PFSK-1 (cell line): ENCODE data around the gene ST8SIA4.

Experiments
- FOXP2 ChIP-seq: optimal IDR thresholded peaks from 2 replicates; pipeline ENCODE3; 2011; ENCODE audit warnings: borderline replicate concordance, control low read depth, inconsistent platforms; ENCODE audit not compliant: insufficient read depth; ENCODE audit errors: extremely low read length, extremely low read depth
- POLR2AphosphoS5 ChIP-seq: IDR thresholded peaks from 2 replicates; pipeline ENCODE4 v1.6.1; 2012; ENCODE audit warnings: low read depth, mild to moderate bottlenecking, control low read depth, low read length, moderate library complexity
- REST ChIP-seq, 2 experiments: IDR thresholded peaks; 2 replicates each; pipeline versions ENCODE4 v1.6.1 to v1.8.0; 2011 to 2012; ENCODE audit warnings: low read depth in 2 of 2, low read length in 2 of 2, control low read depth in 1 of 2, inconsistent platforms in 1 of 2, mild to moderate bottlenecking in 1 of 2, moderate library complexity in 1 of 2; ENCODE audit not compliant: insufficient read depth in 1 of 2
- SIN3A ChIP-seq: IDR thresholded peaks from 2 replicates; pipeline ENCODE4 v1.6.1; 2012; ENCODE audit warnings: mild to moderate bottlenecking, low read length, moderate library complexity, borderline replicate concordance; ENCODE audit not compliant: insufficient read depth
- TAF1 ChIP-seq: IDR thresholded peaks from 2 replicates; pipeline ENCODE4 v1.6.1; 2012; ENCODE audit warnings: low read length, control low read depth, borderline replicate concordance; ENCODE audit not compliant: insufficient read depth

DNA sequence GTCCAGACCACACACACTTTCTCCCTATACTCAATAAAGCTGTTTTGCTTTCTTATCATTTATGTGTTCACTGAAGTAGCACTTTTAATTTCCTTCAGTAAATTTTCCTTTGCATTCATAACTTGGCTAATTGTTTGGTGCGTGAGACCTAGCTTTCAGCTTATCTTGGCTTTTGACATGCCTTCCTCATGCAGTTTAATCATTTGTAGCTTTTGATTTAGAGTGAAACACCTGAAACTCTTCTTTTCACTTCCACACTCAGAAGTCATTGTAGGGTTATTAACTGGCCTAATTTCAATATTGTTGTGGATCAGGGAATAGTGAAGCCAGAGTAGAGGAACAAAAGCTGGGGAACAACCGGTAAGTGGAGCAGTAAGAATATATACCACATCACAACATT, 114.7 kb downstream of the ST8SIA4 start:
- TF ChIP-seq TAF1 (no peak), POLR2AphosphoS5 (no peak), REST (IDR thresholded peaks at IDR 0.05; ENCODE audit: insufficient read depth in 1 of 2, low read depth in 2 of 2, low read length in 2 of 2) (no peak), SIN3A (no peak), FOXP2 (no peak)
